NCI-H1436 treated with DMSO at 0.1 percent for 48 hours (cell line): Measurements from ENCODE around the gene NDST3.

Experiments used
- DNase-seq: peaks from one replicate; lab custom pipeline; 2025; lab: John Stamatoyannopoulos, UW

NDST3 gene

GRCh38 chr4:118034053-118034785, at the start of gene NDST3:
Gene NDST3 (plus strand): TSS chr4:118034486. CDS start chr4:118053911, 19,425 bp downstream.
- no peak for DNase-seq

- no peak for DNase-seq
Measured at GRCh38 chr4:117986321-117986720, 48.0 kb upstream of the NDST3 start.

GRCh38 chr4:117987464-117987863, 46.8 kb upstream of the NDST3 start:
- DNase-seq: no peak

GRCh38 chr4:117996891-117997290, 37.4 kb upstream of the NDST3 start:
- DNase-seq: no peak

- no peak for DNase-seq
Measured at GRCh38 chr4:118004088-118004487, 30.2 kb upstream of the NDST3 start.

- DNase-seq: no peak
Measured at GRCh38 chr4:118005883-118006282, 28.4 kb upstream of the NDST3 start.

- DNase-seq: no peak
Measured at GRCh38 chr4:118012142-118012541, 22.1 kb upstream of the NDST3 start.

- DNase-seq: no peak
Measured at GRCh38 chr4:118014831-118015230, 19.5 kb upstream of the NDST3 start.

GRCh38 chr4:118018381-118019145, 15.7 kb upstream of the NDST3 start:
- no peak for DNase-seq

- no peak for DNase-seq
Measured at GRCh38 chr4:118026806-118027205, 7.5 kb upstream of the NDST3 start.

- DNase-seq: no peak
Measured at GRCh38 chr4:118029224-118029623, 5.1 kb upstream of the NDST3 start.

GRCh38 chr4:118032691-118033090, 1.6 kb upstream of the NDST3 start:
- DNase-seq: no peak

GRCh38 chr4:118033148-118034052, 886 bp upstream of the NDST3 start:
- no peak for DNase-seq

GRCh38 chr4:118035309-118035708, 1.0 kb downstream of the NDST3 start:
- no peak for DNase-seq

GRCh38 chr4:118036336-118036735, 2.0 kb downstream of the NDST3 start:
- no peak for DNase-seq

- DNase-seq: no peak
Measured at GRCh38 chr4:118037955-118038354, 3.7 kb downstream of the NDST3 start.

GRCh38 chr4:118046323-118046722, 12.0 kb downstream of the NDST3 start:
- DNase-seq: no peak

- no peak for DNase-seq
Measured at GRCh38 chr4:118047043-118047442, 12.8 kb downstream of the NDST3 start.

- DNase-seq: no peak
Measured at GRCh38 chr4:118058955-118059354, 24.7 kb downstream of the NDST3 start.

- DNase-seq: no peak
Measured at GRCh38 chr4:118059397-118059796, 25.1 kb downstream of the NDST3 start.

- no peak for DNase-seq
Measured at GRCh38 chr4:118076958-118077766, 42.9 kb downstream of the NDST3 start.

- no peak for DNase-seq
Measured at GRCh38 chr4:118077767-118078105, 43.5 kb downstream of the NDST3 start.
